Activated T-helper 1 cell treated with anti-CD3 and anti-CD28 coated beads, Interleukin-2, amount 50 U/mL, for 16 hours (primary cell): ENCODE data around the gene PHF8.

Experiments used
- DNase-seq, 2 donors: peaks; one replicate each; pipeline ENCODE4 v3.0.0-alpha.2; 2020; ENCODE audit warnings: low read depth in 1 of 2, low spot score in 1 of 2

PHF8 gene

DNA sequence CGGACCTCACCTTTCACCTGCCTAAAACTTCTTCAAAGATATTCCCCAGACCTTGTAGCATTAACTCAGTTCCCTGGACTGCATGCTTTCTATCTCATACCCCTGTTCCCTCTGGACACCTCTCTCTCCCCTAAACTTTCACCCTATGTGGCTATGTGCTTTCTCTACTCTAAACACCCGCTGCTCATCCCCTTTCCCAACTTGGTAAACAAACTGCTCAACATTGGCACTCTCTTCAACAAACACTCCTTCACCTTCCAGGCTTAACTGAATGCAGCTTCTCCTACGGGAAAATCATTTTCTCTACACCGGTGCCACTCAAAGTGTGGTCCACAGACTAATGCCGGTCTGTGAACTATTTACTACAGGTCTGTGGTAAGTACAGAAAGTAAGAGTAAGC, 19.9 kb downstream of the PHF8 start:
- no peak for DNase-seq

DNA sequence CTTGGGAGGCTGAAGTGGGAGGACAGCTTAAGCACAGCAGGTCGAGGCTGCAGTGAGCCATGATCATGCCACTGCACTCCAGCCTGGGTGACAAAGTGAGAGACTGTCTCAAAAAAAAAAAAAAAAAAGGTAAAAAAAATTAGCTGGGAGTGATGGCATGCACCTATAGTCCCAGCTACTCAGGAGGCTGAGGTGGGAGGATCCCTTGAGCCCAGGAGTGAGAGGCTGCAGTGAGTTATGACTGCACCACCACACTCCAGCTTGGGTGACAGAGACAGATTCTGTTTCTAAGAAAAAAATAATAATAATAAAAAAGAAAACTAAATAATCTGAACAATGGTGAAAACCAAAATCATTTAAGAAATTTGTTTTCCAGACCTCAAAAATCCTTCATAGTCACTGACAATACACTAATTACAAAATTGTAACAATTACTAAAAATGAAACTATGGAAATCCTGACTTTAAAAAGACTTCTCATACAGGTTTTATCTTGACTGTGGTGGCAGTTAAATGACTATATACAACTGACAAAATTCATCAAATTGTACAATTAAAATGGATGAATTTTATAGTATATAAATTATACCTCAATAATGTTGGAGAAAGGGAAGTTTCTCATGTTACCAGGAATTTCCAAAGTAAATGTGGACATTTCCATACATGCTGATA, 31.3 kb downstream of the PHF8 start:
- no peak for DNase-seq

DNA sequence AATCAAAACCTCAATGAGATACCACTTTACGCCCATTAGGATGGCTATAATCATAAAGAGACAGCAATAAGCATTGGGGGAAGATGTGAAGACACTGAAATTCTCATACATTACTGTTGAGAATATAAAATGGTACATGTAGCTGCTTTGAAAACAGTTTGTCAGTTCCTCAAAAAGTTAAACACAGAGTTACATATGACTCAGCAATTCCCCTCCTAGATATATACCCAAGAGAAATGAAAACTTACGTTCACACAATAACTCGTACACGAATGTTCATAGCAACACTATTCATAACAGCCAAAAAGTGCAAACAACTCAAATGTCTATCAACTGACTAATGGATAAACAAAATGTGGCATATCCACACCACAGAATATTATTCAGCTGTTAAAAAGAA, 36.6 kb downstream of the PHF8 start:
- no peak for DNase-seq

DNA sequence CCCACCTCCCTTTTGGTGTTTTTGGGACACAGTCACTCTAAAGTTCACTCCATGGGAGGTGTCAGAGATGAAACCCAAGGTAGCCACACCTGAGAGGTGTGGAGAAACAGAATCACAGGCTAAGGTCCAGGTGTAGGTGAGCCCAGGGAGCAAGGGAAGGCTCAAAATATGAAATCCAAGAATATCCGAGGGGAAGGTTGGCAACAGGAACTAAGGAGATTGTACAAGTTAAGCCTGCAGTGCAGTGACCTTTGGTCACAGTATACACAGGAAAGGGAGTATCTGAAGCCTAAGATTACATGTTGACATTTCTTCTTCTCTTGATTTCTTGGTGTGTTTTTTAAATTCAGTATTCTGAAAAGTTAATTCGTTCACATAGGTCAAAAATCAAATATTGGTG, 46.5 kb downstream of the PHF8 start:
- DNase-seq = no peak

DNA sequence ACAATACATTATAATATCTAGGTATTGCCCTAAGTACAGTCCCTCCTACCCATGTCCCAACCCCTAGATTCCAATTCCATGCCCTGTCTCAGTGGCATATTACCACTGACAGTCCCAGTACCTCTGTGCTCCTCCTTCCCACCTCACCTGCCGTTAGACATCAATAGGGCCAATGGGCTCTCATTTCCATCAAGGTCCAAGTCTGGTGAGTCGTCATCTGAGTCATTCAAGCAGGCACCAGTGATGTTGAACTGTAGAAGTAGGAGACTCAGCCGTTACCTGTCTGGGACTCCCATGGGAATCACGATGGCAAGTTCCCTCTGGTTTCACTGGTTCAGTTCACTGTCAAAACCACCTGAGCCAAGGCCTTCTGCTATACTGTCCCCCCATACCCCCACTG, 51.7 kb downstream of the PHF8 start:
- DNase-seq = no peak

DNA sequence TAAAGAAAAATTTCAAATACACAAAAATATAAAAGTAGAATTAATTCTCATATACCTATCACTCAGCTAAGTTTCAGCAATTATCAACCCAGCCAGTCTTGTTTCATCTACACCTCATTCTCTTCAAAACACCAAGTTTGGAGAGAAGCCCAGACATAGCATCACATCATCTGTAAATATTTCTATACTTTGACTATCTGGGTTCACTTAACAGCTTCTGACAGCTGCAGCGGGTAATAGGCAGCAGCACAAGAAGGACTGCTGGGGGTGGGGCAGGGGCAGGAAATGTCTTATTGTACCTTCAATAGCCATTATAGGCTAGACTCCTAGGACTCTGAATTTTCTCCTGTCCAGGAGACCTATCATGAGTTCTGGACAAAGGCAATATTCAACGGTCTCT, 54.1 kb downstream of the PHF8 start:
- no peak for DNase-seq

DNA sequence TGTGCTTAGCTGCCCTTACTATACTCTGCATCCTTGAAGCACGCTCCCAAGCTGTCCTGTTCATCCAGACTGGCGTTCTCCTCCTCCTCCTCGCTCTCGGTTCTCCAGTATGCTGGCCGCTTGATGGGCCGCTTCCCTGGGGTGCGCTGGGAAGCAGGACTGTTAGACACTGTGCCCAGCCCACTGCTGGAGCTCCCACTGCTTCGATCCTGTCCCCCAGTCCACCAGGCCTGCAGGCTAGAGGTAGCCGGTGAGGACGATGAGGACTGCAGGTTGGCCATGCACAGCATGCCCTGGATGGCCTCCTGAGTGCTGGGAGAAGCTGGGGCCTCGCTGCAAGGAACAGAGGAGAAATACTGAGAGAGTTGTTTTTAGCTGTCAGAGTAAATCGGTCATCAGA, 59.4 kb downstream of the PHF8 start:
- DNase-seq = no peak

DNA sequence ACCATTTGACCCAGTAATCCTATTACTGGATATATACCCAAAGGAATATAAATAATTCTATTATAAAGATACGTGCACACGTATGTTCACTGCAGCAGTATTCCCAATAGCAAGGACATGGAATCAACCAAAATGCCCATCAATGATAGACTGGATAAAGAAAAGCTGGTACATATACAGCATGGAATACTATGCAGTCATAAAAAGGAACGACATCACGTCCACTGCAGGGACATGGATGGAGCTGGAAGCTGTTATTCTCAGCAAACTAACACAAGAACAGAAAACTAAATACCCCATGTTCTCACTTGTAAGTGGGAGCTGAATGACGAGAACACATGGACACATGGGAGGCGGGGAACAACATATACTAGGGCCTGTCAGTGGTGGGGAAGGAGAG, 69.7 kb downstream of the PHF8 start:
- DNase-seq = no peak

DNA sequence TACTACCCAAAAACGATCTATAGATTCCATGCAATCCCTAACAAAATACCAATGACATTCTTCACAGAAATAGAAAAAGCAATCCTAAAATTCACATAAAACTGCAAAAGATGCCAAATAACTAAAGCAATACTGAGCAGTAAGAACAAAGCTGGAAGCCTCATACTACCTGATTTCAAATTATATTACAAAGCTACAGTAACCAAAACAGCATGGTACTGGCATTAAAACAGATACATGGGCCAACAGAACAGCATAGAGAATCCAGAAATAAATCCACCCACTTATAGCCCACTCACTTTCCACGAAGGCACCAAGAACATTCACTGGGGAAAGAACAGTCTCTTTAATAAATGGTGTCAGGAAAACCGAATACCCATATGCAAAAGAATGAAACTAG, 74.7 kb downstream of the PHF8 start:
- no peak for DNase-seq

DNA sequence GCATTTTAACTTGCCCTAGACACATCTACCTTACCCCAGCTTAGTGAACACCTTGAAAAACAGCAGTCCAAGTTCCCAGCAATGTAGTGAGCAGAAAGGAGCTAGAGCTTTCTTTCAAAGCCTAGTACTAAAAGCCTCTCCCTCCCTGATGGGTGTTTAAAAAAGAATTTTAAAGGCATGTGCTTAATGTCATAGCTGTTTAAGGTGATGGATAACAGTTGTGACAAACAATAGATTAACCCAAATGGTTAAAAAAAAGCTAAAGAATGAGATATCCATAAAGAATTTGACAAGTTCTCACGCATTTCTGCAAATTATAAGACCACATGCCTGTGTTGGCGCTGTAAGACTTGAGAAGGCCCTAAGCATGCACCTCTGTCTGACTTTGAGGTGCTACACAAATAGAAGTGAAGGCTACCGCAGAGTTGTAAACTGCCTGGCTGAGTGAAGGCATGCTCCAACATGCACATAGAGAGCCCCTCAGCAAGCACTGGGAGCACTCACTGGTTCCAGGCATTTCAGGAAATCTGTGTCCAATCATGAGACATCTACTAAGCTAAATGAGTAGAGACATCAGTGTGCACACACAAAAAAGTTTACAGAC, 94.0 kb downstream of the PHF8 start:
- DNase-seq = no peak

DNA sequence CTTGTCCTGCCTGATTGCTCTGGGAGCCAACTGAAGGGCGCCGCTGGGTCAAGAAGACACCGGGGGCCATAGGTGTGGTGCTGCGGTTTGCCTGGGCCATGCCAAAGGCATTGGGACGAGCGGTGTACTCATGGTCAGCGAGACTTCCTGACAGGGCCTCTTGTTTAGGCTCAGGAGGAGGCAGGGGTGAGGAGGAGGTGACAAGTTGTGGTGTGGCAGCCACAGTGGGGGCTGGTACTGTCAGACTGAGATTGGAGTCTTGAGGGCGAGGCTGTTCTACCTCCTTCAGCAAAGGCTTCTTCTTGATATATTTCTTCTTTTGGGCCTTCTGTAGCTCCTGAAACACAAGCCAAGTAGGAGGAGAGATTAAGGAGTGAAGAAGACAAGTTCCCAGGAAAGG, 104.1 kb downstream of the PHF8 start:
- DNase-seq = no peak

DNA sequence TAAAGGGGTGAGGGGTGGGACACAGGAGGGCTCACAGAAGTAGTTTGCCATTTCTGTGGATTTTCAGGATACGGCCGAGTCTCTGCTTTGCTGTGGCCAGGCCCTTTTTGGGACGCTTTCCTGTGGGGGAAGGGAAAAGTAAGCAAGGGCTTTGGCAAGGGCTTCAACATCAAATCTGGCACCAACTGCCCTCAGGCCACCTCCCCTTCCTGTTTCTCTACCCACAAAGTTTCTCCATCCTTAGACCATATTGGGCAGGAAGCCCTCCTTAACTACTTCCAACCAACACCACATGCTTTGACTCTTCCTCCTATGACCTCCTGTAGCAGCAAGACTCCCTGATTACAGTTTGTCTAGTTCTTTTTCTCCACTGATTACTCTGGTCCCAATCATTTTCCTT, 105.1 kb downstream of the PHF8 start:
- no peak for DNase-seq

DNA sequence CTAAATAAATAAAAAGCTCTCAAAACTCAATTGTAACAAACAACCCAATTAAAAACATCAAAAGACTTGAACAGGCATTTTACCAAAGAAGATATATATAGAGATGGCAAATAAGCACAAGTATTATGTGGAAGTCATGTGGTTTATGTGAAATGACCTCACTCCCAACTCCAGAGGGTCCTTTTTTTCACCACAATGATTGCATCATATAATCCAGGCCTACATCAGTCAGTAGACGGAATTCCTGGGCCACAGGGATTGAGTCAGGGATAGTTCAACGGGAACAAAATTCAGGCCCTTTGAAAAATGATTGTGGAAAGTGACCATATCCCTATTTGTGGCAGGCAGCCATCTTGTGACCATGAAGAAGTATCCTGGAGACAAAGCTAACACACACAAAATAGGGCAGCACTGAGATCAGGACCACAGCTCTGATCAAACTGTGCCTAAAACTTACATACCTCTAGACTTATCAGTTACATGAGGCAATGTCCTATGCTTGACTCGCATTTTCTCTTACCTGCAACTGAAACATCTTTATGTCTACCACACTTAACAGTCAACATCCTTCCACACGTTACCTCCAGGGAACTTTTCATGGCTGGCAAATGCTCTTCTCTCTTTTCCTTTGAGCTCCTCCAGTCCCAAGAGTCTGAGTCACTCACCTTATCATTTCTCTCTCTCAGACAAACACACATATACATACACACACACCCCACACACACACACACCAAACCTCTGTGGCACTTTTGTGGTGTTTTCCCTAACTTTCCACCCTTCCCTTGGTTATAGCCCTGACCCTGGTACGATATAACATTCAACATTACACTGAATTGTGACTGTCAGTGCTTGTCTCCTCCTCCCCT, 113.5 kb downstream of the PHF8 start:
- DNase-seq = no peak

DNA sequence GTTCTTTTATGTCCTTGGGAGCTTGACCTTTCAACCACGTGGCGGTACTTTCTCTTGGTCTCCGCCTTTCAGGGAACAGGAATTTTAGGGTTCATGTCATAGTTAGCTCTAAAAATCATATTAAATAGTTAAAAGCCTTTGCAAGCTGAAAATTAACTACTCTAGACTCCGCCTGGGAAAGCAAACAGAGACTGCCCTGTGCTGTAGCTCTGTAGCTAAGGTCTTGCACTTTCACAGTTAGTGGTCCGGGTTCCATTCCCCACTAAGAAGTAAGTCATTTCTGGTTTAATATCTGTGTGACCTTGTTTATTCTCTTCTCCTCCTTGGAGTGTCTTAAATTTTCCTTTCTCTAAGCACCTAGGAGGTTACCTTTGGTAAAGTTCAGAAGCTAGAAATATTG, 118.2 kb downstream of the PHF8 start:
- DNase-seq = no peak

DNA sequence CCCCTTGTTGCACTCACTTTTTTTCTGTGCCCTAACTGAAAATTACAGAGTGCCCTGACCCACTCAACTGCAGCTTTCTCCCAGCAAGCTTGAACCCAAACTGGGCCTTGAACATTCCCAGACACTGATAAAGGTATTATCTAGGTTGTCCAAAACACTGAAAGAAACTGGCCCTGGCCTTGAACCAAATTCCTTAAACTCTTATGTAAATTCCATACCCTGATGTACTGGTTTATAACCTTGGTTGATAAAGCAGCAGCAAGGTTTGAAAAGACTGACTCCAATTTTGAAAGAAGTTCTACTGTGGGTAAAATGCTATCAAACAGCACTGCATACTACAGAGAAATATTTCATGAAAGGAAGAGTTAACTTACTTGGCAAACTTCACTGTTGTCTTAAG, 125.6 kb downstream of the PHF8 start:
- no peak for DNase-seq

DNA sequence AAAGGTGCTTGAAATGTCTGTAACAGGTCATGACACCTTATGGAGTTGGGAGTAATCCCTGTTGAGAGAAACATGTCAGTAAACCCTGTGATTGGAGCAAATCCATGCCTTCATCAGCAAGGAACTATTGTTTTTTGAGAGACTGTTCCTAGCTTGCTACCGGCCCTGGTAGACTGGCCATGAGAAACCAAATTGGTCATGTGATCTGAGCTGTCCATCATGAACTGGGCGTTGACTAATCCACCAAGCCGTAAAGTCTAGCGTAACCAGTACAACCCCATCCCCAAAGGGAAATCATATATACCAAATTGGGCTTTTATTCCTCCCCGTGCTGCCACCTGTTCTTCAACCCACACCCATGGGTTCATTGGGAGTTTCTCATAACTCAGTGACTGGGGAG, 143.7 kb downstream of the PHF8 start:
- DNase-seq = no peak

DNA sequence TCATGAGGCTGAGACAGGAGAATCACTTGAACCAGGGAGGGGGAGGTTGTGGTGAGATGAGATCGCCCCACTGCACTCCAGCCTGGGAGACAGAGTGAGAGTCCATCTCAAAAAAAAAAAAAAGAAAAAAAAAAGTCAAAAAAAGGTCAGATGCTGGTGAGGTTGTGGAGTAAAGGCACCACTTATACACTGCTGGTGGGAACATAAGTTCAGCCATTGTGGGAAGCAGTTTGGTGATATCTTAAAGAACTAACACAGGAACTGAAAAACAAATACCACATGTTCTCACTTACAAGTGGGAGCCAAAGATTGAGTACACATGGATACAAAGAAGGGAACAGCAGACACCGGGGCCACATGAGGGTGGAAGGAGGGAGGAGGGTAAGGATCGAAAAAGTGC, 149.0 kb downstream of the PHF8 start:
- no peak for DNase-seq
